Activated CD4-positive, CD25-positive, alpha-beta regulatory T cell treated with anti-CD3 and anti-CD28 coated beads, Interleukin-2, amount 50 U/mL, for 24 hours (primary cell): ENCODE results near the gene PLA2G2F.

Experiments
- ATAC-seq, 2 donors: fragments of 150-1000 bp; cut with Tn5 transposase; one replicate each; pipeline ENCODE4 v1.10.0; 2021; ENCODE audit warnings: mild to moderate bottlenecking in 1 of 2, moderate library complexity in 1 of 2

PLA2G2F gene

DNA sequence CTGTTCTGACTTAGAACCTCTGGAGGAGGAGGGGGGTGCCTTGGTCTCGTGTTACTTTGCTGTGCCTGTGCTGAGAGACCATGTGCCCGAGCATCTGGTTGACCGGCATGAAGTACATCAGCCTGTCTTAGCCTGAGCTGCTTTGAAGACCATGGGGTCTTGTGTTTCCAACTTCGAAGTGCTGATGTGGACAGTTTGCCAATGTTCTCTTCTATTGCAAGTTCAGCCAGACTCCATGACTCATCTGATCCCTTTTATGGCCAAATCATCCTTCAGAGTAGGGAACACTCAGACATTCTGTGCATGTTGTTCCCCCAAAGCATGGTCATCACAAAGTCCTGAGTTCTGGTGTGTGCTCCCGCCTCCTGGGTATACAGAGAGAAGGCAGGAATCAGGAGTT lies 53.2 kb downstream of the PLA2G2F start:
- ATAC-seq: no peak

DNA sequence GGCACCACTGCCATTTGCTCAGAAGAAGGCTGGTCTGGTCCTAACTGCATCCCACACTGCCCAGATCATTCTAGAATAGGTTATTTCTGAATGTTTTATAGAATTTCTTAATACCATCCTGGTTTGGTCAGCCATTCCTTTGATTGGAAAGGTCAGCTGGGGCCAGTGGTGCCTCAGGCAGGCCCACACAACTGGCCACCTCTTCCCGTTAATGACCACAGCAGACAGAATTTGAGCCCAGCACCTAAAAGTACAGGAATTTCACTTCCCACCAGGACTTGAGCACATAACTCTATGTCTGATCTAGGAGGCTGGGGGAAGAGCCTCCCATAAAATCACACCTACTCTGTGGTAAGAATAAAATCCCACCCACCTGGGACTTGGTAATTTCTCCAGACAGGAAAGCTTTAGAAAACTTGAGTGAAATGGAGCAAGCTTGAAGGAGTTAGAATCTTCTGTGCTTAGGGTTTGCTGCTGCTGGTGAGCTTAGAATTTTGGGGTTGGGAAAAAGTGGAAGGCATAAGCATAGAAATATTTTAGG lies 53.8 kb downstream of the PLA2G2F start:
- no peak for ATAC-seq

DNA sequence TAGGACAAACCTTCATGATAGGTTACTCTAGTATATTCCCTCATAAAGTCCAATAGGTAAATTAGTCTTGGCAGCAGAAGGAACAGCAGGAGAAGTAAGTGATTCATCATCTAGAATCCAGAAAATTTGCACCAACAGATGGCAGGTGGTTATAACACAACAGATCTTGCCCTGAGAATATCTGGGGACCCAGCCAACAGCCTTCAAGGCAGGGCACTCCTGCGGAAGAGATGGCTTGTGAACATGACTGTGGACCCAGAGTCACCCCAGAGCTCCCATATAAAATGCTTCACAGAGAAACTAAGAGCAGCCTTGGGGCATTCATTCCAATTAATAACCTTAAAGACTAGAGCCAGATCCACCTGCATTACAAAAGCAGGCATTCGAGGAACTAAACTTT lies 55.1 kb downstream of the PLA2G2F start:
- ATAC-seq: no peak

DNA sequence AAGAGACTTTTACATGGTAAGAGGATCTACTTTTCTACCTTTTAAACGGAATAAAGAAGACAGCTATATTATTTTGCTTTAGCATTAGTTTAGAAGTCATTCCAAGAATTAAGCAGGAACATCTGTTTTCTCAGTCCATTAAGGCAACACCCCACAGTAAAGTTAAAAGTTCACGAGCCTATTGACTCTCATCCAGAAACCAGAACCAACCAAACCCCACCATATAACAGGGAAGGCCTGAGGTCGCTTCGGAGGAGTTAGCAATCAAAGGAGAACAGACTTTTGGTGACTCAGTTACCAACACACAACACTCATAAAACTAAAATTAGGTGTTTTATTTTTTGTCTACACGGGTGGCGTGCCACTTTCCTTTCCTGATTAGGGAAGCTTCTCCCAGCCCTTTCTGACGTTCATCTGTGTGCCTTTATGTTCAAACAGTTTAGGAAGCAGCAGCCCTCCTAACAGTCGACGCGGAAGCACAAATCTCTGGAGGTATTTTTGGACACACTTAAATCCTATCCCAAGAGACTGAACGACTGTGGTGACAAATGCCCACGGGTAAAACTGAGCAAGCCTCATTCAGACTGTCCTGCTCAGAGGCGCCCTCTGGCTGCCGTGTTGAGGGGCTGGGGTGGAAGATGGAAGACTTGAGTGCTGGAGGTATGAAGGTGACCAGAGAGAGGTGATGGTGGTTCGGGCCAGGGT lies 55.8 kb downstream of the PLA2G2F start:
- peak; percentile 74 to 78 for ATAC-seq

DNA sequence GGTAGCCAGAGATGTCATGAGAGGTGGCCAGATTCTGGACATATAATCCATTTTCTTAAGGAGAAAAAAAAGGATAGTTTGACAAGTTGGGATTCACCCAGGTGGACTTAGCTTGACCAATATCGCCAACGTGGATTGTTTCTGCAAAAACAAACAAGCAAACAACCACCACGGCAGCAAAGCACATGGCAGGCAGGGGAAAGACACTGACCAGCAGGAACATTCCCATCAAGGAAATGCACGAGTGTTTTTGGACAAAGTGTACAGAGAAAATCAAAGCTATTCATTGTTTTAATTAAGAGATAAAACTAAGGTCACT lies 56.3 kb downstream of the PLA2G2F start:
- no peak for ATAC-seq

DNA sequence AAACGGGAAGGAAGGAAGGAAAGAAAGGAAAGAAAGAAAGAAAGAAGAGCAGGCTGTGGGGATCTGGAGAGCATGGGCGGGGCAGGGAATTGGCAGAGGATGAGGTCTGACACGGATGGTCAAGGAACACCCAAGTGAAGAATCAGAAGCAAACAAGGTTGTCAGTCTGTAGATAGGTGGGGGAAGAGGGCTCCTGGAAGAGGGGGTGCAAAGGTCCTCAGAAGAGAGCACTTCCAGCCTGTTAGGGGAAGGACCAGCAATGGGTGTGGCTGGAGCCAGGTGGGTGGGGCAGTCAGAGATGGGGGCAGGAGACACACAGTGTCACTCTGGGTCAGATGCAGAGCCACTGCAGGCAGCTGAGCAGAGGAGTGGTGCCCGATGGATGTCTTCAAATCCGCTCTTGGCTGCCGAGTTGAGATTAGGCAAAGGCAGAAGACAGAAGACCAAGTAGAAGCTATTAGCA lies 58.2 kb downstream of the PLA2G2F start:
- no peak for ATAC-seq

DNA sequence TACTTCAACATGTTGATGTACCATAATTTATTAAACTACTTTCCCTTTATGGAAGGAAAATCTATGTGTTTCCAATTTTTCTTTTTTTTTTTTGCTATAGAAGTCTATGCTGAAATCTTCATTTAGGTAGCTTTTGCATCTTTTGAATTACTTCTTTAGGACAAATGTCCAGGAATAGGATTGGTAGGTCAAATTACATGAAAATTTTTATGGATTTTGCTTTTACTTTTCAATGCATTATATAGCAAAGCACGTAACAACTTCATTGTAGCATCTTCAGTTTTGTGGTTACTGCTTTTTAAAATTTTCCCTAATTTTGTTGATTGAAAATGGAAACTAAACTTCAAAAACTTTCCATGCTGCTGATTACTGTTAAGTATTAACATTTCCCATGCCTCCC lies 59.2 kb downstream of the PLA2G2F start:
- ATAC-seq: no peak

DNA sequence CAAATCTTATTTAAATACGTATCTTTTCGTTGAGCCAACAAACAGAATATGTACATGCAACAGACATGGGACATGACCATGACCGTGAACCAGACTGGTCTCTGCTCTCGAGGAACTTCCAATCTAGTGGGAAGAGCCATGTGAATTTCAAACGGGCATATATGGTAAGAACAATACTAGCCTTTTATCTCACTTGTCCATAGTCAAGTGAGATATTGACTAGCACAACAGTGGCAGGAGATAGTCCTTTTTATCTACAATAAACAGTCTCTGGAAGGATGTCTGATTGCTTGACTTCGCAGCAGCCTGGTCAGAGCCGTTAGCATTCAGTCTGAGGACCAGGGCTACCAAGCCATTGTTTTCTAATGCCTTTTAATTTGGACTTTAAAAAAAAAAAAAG lies 59.8 kb downstream of the PLA2G2F start:
- no peak for ATAC-seq

DNA sequence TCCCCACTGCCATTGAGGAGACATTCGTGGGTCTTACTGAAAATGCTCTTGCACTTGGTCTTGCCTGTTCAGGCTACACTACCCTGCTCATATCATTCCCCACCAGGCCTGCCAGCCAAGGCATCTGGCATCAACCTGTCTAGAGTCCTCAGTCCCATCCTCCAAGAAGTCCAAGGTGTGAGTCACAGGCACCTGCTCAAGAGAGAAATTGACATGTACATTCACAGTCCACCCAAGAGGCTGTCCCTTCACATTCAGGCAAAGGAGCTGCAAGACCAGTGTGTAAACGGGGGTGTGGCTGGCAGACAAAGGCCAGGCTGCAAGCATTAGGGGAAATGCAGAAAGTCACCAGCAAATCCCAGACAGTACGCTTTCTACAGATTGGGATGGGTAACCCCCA lies 60.3 kb downstream of the PLA2G2F start:
- no peak for ATAC-seq

DNA sequence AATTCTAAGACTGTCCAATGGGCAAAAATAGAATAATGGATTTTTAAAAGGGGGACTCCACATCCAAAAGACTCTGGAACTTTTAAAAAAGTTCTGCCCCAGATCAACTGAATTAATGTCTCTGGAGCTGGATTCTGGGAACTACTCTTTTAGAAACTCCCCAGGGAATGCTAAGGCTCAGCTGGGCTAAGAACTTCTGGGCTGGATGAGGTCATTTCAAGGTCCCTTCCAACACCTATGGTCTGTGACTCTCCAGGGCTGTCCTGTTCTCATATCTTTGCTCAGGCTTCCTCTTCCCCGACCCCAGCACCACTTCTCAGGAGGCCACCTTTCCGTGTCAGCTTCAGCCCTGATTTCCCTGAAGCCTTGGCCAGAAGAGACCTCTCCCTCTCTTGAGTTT lies 60.7 kb downstream of the PLA2G2F start:
- ATAC-seq: no peak
